SU-DHL-6 (cell line): Measurements from ENCODE around the gene WDPCP.

Experiments
- H2AFZ ChIP-seq: fragments of 200-600 bp; sonication (generic); 2 replicates; pipeline ENCODE4 v1.6.1; 2014; ENCODE audit warnings: low read depth, mild to moderate bottlenecking, moderate library complexity, mixed read lengths, antibody characterized with exemption, low read length; ENCODE audit not compliant: severe bottlenecking
- H3F3A ChIP-seq: fragments of 200-600 bp; shearing (Covaris generic); 2 replicates; pipeline ENCODE4 v1.6.0; 2016; ENCODE audit warnings: antibody characterized with exemption, mild to moderate bottlenecking; ENCODE audit not compliant: insufficient read depth
- H3K27ac ChIP-seq: fragments of 200-600 bp; sonication (generic); 2 replicates; pipeline ENCODE4 v1.5.1; 2016; ENCODE audit warnings: low read depth, mild to moderate bottlenecking, low read length, moderate library complexity, mixed read lengths
- H3K27me3 ChIP-seq: fragments of 200-600 bp; sonication (generic), shearing (Covaris generic); 2 replicates; pipeline ENCODE4 v1.6.0; 2014; ENCODE audit warnings: mild to moderate bottlenecking, low read length
- H3K36me3 ChIP-seq: fragments of 200-600 bp; sonication (generic); 2 replicates; pipeline ENCODE4 v1.6.1; 2014; ENCODE audit warnings: mild to moderate bottlenecking, low read length, mixed read lengths
- H3K4me2 ChIP-seq: fragments of 300-600, 200-600 bp; shearing (Covaris generic), sonication (generic); 2 replicates; pipeline ENCODE4 v1.6.0; 2014; ENCODE audit warnings: low read length, low read depth, mild to moderate bottlenecking; ENCODE audit not compliant: poor library complexity, severe bottlenecking
- H3K4me3 ChIP-seq: fragments of 200-600 bp; sonication (generic); 2 replicates; pipeline ENCODE4 v1.5.1; 2014; ENCODE audit warnings: antibody characterized with exemption, low read length, mild to moderate bottlenecking, mixed read lengths; ENCODE audit not compliant: insufficient read depth, poor library complexity, severe bottlenecking
- H3K79me2 ChIP-seq: fragments of 200-600 bp; sonication (generic); 2 replicates; pipeline ENCODE4 v1.6.1; 2014; ENCODE audit warnings: mild to moderate bottlenecking, low read length, moderate library complexity; ENCODE audit not compliant: insufficient read depth
- H3K9ac ChIP-seq: fragments of 200-600 bp; sonication (generic); 2 replicates; pipeline ENCODE4 v1.7.0; 2014; ENCODE audit warnings: mild to moderate bottlenecking, low read length
- H3K9me2 ChIP-seq: fragments of 200-600 bp; sonication (generic); replicated peaks from 2 replicates; pipeline ENCODE4 v1.6.1; 2014; ENCODE audit warnings: low read length; ENCODE audit not compliant: insufficient read depth
- H3K9me3 ChIP-seq: fragments of 200-600 bp; sonication (generic); 2 replicates; pipeline ENCODE4 v1.6.1; 2014; ENCODE audit warnings: low read length, mixed read lengths; ENCODE audit not compliant: insufficient read depth
- H4K20me1 ChIP-seq: fragments of 200-600 bp; sonication (generic); 2 replicates; pipeline ENCODE4 v1.6.1; 2014; ENCODE audit warnings: low read depth, mild to moderate bottlenecking, antibody characterized with exemption, low read length, moderate library complexity, mixed read lengths
- EZH2phosphoT487 ChIP-seq: fragments of 200-600 bp; sonication (generic), shearing (Covaris generic); conservative IDR thresholded peaks from 2 replicates; pipeline ENCODE4 v1.6.1; 2018; ENCODE audit warnings: mild to moderate bottlenecking, antibody characterized with exemption, low read length, moderate library complexity, mixed read lengths
- TF ChIP-seq, protein P1 (sequence below): fragments of 200-600 bp; sonication (generic); IDR thresholded peaks from one replicate; pipeline ENCODE4 v1.5.1; 2017; ENCODE audit warnings: antibody characterized with exemption, mild to moderate bottlenecking, low read length, moderate library complexity; ENCODE audit not compliant: insufficient read depth, poor library complexity, severe bottlenecking

Gene WDPCP

DNA sequence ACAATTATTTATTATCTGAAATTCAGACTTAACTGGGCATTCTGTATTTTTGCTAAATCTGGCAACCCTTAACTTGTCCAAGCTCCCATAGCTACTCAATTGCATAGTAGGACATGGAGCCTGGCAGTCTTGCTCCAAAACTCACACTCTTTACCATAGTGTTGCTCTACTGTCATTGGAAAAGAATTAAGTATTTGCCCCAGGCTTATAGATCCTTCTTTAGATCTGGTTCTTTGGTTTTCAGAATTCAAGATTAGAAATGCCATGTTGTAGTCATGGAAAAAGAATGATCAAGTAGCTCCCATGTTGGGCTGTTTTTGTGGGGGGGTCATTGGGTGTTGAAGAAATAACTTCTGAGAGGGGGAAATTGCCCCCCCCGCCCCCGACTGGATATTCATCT, 240.9 kb downstream of the WDPCP start:
- no peaks in the 10 kb centered on the region for H3K79me2 ChIP-seq
- H3K9me3 ChIP-seq, result no peaks in the 10 kb centered on the region; the same call in 1 of the 2 replicates
- no peak overlapping the region for H3K4me2 ChIP-seq
- no peaks in the 10 kb centered on the region for H3F3A ChIP-seq
- no peak overlapping the region for H3K9ac ChIP-seq
- no peak overlapping the region for H3K4me3 ChIP-seq
- no peaks in the 10 kb centered on the region for H3K36me3 ChIP-seq
- no peak overlapping the region for H3K27ac ChIP-seq
- H3K9me2 ChIP-seq, result no peaks in the 10 kb centered on the region
- no peaks in the 10 kb centered on the region for H4K20me1 ChIP-seq
- TF ChIP-seq, protein P1, sequence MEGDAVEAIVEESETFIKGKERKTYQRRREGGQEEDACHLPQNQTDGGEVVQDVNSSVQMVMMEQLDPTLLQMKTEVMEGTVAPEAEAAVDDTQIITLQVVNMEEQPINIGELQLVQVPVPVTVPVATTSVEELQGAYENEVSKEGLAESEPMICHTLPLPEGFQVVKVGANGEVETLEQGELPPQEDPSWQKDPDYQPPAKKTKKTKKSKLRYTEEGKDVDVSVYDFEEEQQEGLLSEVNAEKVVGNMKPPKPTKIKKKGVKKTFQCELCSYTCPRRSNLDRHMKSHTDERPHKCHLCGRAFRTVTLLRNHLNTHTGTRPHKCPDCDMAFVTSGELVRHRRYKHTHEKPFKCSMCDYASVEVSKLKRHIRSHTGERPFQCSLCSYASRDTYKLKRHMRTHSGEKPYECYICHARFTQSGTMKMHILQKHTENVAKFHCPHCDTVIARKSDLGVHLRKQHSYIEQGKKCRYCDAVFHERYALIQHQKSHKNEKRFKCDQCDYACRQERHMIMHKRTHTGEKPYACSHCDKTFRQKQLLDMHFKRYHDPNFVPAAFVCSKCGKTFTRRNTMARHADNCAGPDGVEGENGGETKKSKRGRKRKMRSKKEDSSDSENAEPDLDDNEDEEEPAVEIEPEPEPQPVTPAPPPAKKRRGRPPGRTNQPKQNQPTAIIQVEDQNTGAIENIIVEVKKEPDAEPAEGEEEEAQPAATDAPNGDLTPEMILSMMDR, result no peak
- TF ChIP-seq EZH2phosphoT487, result no peak
- H3K27me3 ChIP-seq, result no peaks in the 10 kb centered on the region
- H2AFZ ChIP-seq, result no peak overlapping the region

DNA sequence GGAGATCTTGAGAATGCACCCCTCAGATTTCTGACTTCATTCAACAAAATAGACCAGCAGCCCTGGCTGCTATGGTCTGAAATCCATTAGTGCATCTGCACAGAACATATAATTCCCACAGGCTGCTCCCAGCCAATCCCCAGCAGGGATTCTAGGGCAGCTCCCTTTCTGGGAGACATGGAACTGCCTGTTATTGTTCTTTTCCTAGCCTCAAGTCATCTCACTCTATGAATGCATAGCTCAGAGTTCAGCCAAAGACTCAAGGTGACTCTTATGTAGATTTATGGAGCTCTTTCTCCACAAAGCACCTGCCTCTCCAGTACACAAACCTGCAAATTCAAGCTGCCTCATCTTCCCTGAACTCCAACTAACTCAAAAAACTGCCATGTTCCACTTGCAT, 241.9 kb downstream of the WDPCP start:
- H3K27me3 ChIP-seq, result no peaks in the 10 kb centered on the region
- H2AFZ ChIP-seq, result no peak overlapping the region
- H3F3A ChIP-seq, result no peaks in the 10 kb centered on the region
- H3K4me2 ChIP-seq, result no peak overlapping the region
- no peaks in the 10 kb centered on the region; the same call in 1 of the 2 replicates for H3K9me3 ChIP-seq
- TF ChIP-seq, protein P1, result no peak
- TF ChIP-seq EZH2phosphoT487, result no peak
- H3K36me3 ChIP-seq, result no peaks in the 10 kb centered on the region
- H3K9ac ChIP-seq, result no peak overlapping the region
- H3K27ac ChIP-seq, result no peak overlapping the region
- H3K4me3 ChIP-seq, result no peak overlapping the region
- H3K79me2 ChIP-seq, result no peaks in the 10 kb centered on the region
- H3K9me2 ChIP-seq, result no peaks in the 10 kb centered on the region
- H4K20me1 ChIP-seq, result no peaks in the 10 kb centered on the region

DNA sequence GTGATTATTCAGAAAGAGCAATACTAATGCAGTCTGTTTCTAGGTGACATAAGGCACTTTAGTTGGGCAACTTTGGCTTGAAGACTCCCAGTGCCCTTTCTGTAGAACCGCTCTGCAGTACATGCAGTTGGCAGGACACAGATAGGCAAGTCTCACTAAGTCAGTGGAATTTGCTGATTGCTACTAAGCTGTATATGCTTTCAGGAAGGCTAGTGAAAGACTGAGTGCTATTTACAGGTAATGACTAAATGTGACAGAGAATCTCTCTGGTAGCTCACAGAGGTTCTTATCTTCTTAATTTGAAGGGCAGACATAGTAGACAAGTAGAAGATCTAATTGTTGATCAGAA, 243.0 kb downstream of the WDPCP start:
- H3K27me3 ChIP-seq, result no peaks in the 10 kb centered on the region
- H3K79me2 ChIP-seq, result no peaks in the 10 kb centered on the region
- no peaks in the 10 kb centered on the region for H3K36me3 ChIP-seq
- no peaks in the 10 kb centered on the region; the same call in 1 of the 2 replicates for H3K9me3 ChIP-seq
- no peak overlapping the region for H3K4me3 ChIP-seq
- no peak overlapping the region for H3K27ac ChIP-seq
- H4K20me1 ChIP-seq, result no peaks in the 10 kb centered on the region
- H3K9me2 ChIP-seq, result no peaks in the 10 kb centered on the region
- H3F3A ChIP-seq, result no peaks in the 10 kb centered on the region
- TF ChIP-seq, protein P1, result no peak
- TF ChIP-seq EZH2phosphoT487, result no peak
- H3K4me2 ChIP-seq, result no peak overlapping the region
- no peak overlapping the region for H2AFZ ChIP-seq
- H3K9ac ChIP-seq, result no peak overlapping the region
